GM18511 (cell line): ENCODE results near the gene FAM53A.
"Not testable (repeated sequence)": the region's sequence is repeated elsewhere in the genome, so short reads cannot be mapped to it uniquely, and the experiment has no call there.

Experiments used
- ATAC-seq: cut with Tn5 transposase; IDR thresholded peaks from one replicate; pipeline ENCODE4 v1.9.1; 2021; ENCODE audit warnings: mild to moderate bottlenecking, moderate library complexity; ENCODE audit not compliant: unreplicated experiment

The FAM53A gene

GRCh38 chr4:1686440-1687036 is 2.4 kb upstream of the FAM53A start:
- no peak for ATAC-seq

GRCh38 chr4:1685235-1686150 is 1.4 kb upstream of the FAM53A start:
- no peak for ATAC-seq

- ATAC-seq = no peak
These were observed 557 bp upstream of the FAM53A start for GRCh38 chr4:1684506-1685234.

GRCh38 chr4:1683261-1683735 is 815 bp downstream of the FAM53A start:
- no peak for ATAC-seq

- ATAC-seq = no peak
These were observed 1.3 kb downstream of the FAM53A start for GRCh38 chr4:1682860-1683259.

- no peak for ATAC-seq
These were observed 5.9 kb downstream of the FAM53A start for GRCh38 chr4:1678244-1678643.

- no peak for ATAC-seq
These were observed 7.2 kb downstream of the FAM53A start for GRCh38 chr4:1676605-1677525.

- no peak for ATAC-seq
These were observed 8.3 kb downstream of the FAM53A start for GRCh38 chr4:1675802-1676137.

GRCh38 chr4:1675136-1675801 is 8.8 kb downstream of the FAM53A start:
- ATAC-seq = no peak

GRCh38 chr4:1674682-1675081 is 9.4 kb downstream of the FAM53A start:
- no peak for ATAC-seq

- ATAC-seq = no peak
These were observed 10.4 kb downstream of the FAM53A start for GRCh38 chr4:1673671-1674070.

GRCh38 chr4:1671011-1671410 is 13.1 kb downstream of the FAM53A start:
- ATAC-seq = not testable (repeated sequence)

- no peak for ATAC-seq
These were observed 13.8 kb downstream of the FAM53A start for GRCh38 chr4:1670279-1670678.

- ATAC-seq = no peak
These were observed 14.3 kb downstream of the FAM53A start for GRCh38 chr4:1669850-1670249.

GRCh38 chr4:1669270-1669669 is 14.8 kb downstream of the FAM53A start:
- no peak for ATAC-seq

- ATAC-seq = no peak
These were observed 15.6 kb downstream of the FAM53A start for GRCh38 chr4:1668488-1668840.

- no peak for ATAC-seq
These were observed 16.8 kb downstream of the FAM53A start for GRCh38 chr4:1667273-1667672.

GRCh38 chr4:1666391-1666790 is 17.7 kb downstream of the FAM53A start:
- ATAC-seq = no peak

- no peak for ATAC-seq
These were observed 20.0 kb downstream of the FAM53A start for GRCh38 chr4:1664141-1664540.

- no peak for ATAC-seq
These were observed 20.6 kb downstream of the FAM53A start for GRCh38 chr4:1663549-1663948.
